Naive thymus-derived CD4-positive, alpha-beta T cell (primary cell): Measurements from ENCODE around the gene PAGR1. TPM values are rescaled to one million over a fixed set of nuclear protein-coding genes. Genes with fewer than 3 reads are reported as not detected.

Experiments
- ATAC-seq: fragments of 150-1000 bp; cut with Tn5 transposase; 2 replicates; pipeline ENCODE4 v1.10.0; 2021; ENCODE audit warnings: mild to moderate bottlenecking, moderate library complexity
- CTCF ChIA-PET: fragments of 350-600 bp; sonication (Branson Sonifier 250); formaldehyde crosslinking; loops from one replicate; lab custom pipeline; 2021; ENCODE audit warnings: antibody characterized with exemption; lab: Charles Lee
- POLR2A ChIA-PET: fragments of 350-600 bp; sonication (Branson Sonifier 250); formaldehyde crosslinking; loops from one replicate; lab custom pipeline; 2021; ENCODE audit warnings: antibody characterized with exemption, inconsistent platforms; lab: Charles Lee
- DNase-seq, 9 donors: peaks; one replicate each; pipeline versions ENCODE4 v3.0.0 to v3.0.0-alpha.2; 2020 to 2022; ENCODE audit warnings: mixed read lengths in 1 of 9
- H3K27ac ChIP-seq: one replicate; pipeline ENCODE4 v1.7.0; 2013; ENCODE audit warnings: mild to moderate bottlenecking, low read depth, low read length, moderate library complexity
- H3K27me3 ChIP-seq, 2 donors: one replicate each; pipeline ENCODE4 v1.7.0; 2013; ENCODE audit warnings: low read length in 2 of 2, mild to moderate bottlenecking in 2 of 2, moderate library complexity in 2 of 2; ENCODE audit not compliant: control insufficient read depth in 2 of 2, insufficient read depth in 2 of 2
- H3K36me3 ChIP-seq, 3 experiments: 1 replicate in 2 of 3; 2 replicates in 1 of 3; pipeline ENCODE4 v1.7.0; 2013; ENCODE audit warnings: low read length in 3 of 3, mild to moderate bottlenecking in 3 of 3, moderate library complexity in 1 of 3; ENCODE audit not compliant: insufficient read depth in 3 of 3, control insufficient read depth in 2 of 3
- H3K4me1 ChIP-seq, 2 donors: one replicate each; pipeline ENCODE4 v1.7.0; 2013; ENCODE audit warnings: low read length in 2 of 2, mild to moderate bottlenecking in 2 of 2, moderate library complexity in 1 of 2; ENCODE audit not compliant: control insufficient read depth in 2 of 2, insufficient read depth in 2 of 2
- H3K4me3 ChIP-seq: 2 replicates; pipeline ENCODE4 v1.7.0; 2013; ENCODE audit warnings: mild to moderate bottlenecking, low read length
- H3K9me3 ChIP-seq, 3 experiments: 1 replicate in 2 of 3; 2 replicates in 1 of 3; pipeline ENCODE4 v1.7.0; 2013; ENCODE audit warnings: low read length in 3 of 3; ENCODE audit not compliant: control insufficient read depth in 2 of 3
- H3K27ac Mint-ChIP-seq, 9 donors: one replicate each; pipeline ENCODE4 v1.8.0; 2020 to 2022; ENCODE audit warnings: mixed read lengths in 9 of 9, mild to moderate bottlenecking in 8 of 9, moderate library complexity in 5 of 9, inconsistent platforms in 2 of 9
- H3K27me3 Mint-ChIP-seq, 5 donors: one replicate each; pipeline ENCODE4 v1.8.0; 2021 to 2022; ENCODE audit warnings: mixed read lengths in 5 of 5, mild to moderate bottlenecking in 1 of 5
- H3K36me3 Mint-ChIP-seq, 5 donors: one replicate each; pipeline ENCODE4 v1.8.0; 2020 to 2022; ENCODE audit warnings: mixed read lengths in 5 of 5, mild to moderate bottlenecking in 3 of 5, inconsistent platforms in 1 of 5
- H3K4me1 Mint-ChIP-seq, 7 donors: one replicate each; pipeline ENCODE4 v1.8.0; 2020 to 2022; ENCODE audit warnings: mixed read lengths in 7 of 7, mild to moderate bottlenecking in 3 of 7, inconsistent platforms in 1 of 7
- H3K4me3 Mint-ChIP-seq, 10 donors: one replicate each; pipeline ENCODE4 v1.8.0; 2020 to 2022; ENCODE audit warnings: mild to moderate bottlenecking in 10 of 10, mixed read lengths in 10 of 10, moderate library complexity in 6 of 10, inconsistent platforms in 2 of 10
- H3K9me3 Mint-ChIP-seq, 11 donors: one replicate each; pipeline ENCODE4 v1.8.0; 2020 to 2022; ENCODE audit warnings: mixed read lengths in 11 of 11, mild to moderate bottlenecking in 4 of 11, inconsistent platforms in 1 of 11, moderate library complexity in 1 of 11
- intact Hi-C, 2 donors: fragments of 100-400 bp; cut with micrococcal nuclease; formaldehyde crosslinking; loops; one replicate each; pipeline ENCODE4 v1.15.1; 2023
- polyA plus RNA-seq, 2 donors: library from polyadenylated mRNA; unstranded; fragments of 300-500 nt; fragmentation: Illumina TruSeq; gene quantifications; one replicate each; pipeline ENCODE4 v1.2.3, GENCODE V29; 2021
- total RNA-seq, 6 experiments: library from RNA in 5 of 6; stranded (reverse) in 5 of 6; gene quantifications; 1 replicate in 5 of 6; 2 replicates in 1 of 6; pipeline ENCODE4 v1.2.3 and lab custom pipeline; 2021 to 2026

PAGR1 gene
- total and polyA plus RNA-seq, 7 experiments from 2014 or later: 17.5 to 62.6 (median 37.2) TPM

DNA sequence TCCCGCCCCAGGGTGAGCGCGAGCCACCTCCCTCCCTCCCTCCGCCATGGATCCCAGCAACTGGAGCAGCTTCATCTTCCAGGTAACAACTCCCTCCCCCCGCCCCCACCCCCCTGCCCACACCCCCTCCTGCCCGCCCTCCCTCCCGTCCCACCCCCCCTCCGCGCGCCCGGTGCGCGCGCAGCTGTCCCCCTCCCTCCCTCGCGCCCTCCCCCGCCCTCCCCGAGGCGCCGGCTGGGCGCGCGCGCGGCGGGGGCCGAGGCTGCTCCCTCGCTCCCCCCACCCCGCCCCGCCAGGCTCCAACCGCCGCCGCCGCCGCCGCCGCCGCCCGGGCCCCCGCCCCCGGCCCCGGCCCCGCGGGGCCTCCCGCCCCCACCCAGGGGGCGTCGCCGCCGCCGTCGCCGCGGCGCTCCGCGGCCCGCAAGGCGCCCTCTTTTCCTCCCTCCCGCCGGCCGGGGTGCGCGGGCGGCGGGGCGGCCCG is 9.8 kb upstream of the PAGR1 start, which contains the start of gene MAZ:
Gene MAZ (plus strand): TSS at position 431 of the 481 bp plus-strand sequence. CDS start 173 bp downstream, outside the sequence.
- peaks cover 0 to 47% (median 10%) of the 10 kb centered on the region in 5 donors for H3K36me3 Mint-ChIP-seq
- peak within 1 kb of the TSS; percentile 96 to 100 (median 99) for H3K27ac Mint-ChIP-seq
- peak within 1 kb of the TSS; percentile 87 for H3K4me3 ChIP-seq
- peaks cover 0 to 31% (median 13%) of the 10 kb centered on the region in 3 experiments for H3K36me3 ChIP-seq
- H3K4me3 Mint-ChIP-seq: peak within 1 kb of the TSS; percentile 94 to 100 (median 98)
- CTCF ChIA-PET: interaction anchor here (1.2 to 3.2 kb wide), 3 partner anchors 10 to 106 kb away, joined by 4 to 53 read pairs (median 26); partner anchors contain the start of gene PAGR1
- POLR2A ChIA-PET: interaction anchor here (0.5 to 6.5 kb wide), 12 partner anchors 12 to 140 kb away, joined by 3 to 109 read pairs (median 20); partner anchors contain the start of genes C16orf54, KIF22, MVP and PAGR1
- intact Hi-C loops: loop anchor here (1.0 to 10.0 kb wide), 8 partner anchors 59 to 1116 kb away; partner anchors contain the start of genes ALDOA (in 1 of the 2), C16orf54 (in 1 of the 2), FBRS (in 1 of the 2) and FBXL19 (in 1 of the 2)
- ATAC-seq (peak; percentile 10), DNase-seq (peak in 3 of 9 donors; percentile 64 to 79 (median 70))
- peaks cover 40 to 45% of the 10 kb centered on the region in 2 donors for H3K4me1 ChIP-seq
- H3K27ac ChIP-seq: peak within 1 kb of the TSS; percentile 95
- H3K4me1 Mint-ChIP-seq: peaks cover 31 to 55% (median 47%) of the 10 kb centered on the region in 7 donors
- H3K9me3 Mint-ChIP-seq: peaks cover 0 to 1% (median 0%) of the 10 kb centered on the region in 11 donors
- H3K9me3 ChIP-seq: no peaks in the 10 kb centered on the region
- H3K27me3 ChIP-seq: no peaks in the 10 kb centered on the region
- peaks cover 0 to 4% (median 0%) of the 10 kb centered on the region in 5 donors for H3K27me3 Mint-ChIP-seq

DNA sequence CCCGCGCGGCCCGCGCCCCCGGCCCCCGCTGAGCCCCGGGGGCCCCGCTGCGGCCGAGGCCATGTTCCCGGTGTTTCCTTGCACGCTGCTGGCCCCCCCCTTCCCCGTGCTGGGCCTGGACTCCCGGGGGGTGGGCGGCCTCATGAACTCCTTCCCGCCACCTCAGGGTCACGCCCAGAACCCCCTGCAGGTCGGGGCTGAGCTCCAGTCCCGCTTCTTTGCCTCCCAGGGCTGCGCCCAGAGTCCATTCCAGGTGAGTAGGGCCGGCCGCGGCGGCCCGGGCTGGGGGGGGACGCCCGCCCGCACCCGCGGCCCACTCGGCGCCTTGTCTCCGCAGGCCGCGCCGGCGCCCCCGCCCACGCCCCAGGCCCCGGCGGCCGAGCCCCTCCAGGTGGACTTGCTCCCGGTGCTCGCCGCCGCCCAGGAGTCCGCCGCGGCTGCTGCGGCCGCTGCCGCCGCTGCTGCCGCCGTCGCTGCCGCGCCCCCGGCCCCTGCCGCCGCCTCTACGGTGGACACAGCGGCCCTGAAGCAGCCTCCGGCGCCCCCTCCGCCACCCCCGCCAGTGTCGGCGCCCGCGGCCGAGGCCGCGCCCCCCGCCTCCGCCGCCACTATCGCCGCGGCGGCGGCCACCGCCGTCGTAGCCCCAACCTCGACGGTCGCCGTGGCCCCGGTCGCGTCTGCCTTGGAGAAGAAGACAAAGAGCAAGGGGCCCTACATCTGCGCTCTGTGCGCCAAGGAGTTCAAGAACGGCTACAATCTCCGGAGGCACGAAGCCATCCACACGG is 9.1 kb upstream of the PAGR1 start:
- DNase-seq (peak in 6 of 9 donors; percentile 41 to 73 (median 51)), ATAC-seq (no peak)
- peaks cover 0 to 25% (median 8%) of the 10 kb centered on the region in 3 experiments for H3K36me3 ChIP-seq
- Mint-ChIP-seq H3K27me3 (peaks cover 0 to 11% (median 0%) of the 10 kb centered on the region in 5 donors), H3K9me3 (peaks cover 0 to 1% (median 0%) of the 10 kb centered on the region in 11 donors), H3K36me3 (peaks cover 0 to 41% (median 3%) of the 10 kb centered on the region in 5 donors), H3K4me1 (peaks cover 36 to 57% (median 49%) of the 10 kb centered on the region in 7 donors), H3K4me3 (peak overlapping the region; percentile 85 to 99 (median 95)), H3K27ac (peak overlapping the region; percentile 92 to 99 (median 97))
- intact Hi-C loops: loop anchor here (1.0 to 10.0 kb wide), 8 partner anchors 60 to 1115 kb away; partner anchors contain the start of genes ALDOA (in 1 of the 2), C16orf54 (in 1 of the 2), FBRS (in 1 of the 2) and FBXL19 (in 1 of the 2)
- POLR2A ChIA-PET: interaction anchor here (0.5 to 6.5 kb wide), 30 partner anchors 10 to 259 kb away, joined by 3 to 109 read pairs (median 7); partner anchors contain the start of genes ALDOA, C16orf54, CDIPT and HIRIP3
- peak overlapping the region; percentile 79 for H3K27ac ChIP-seq
- CTCF ChIA-PET: interaction anchor here (0.8 to 3.2 kb wide), 15 partner anchors 9 to 198 kb away, joined by 3 to 53 read pairs (median 4); partner anchors contain the start of genes KIF22 and PAGR1
- H3K4me3 ChIP-seq: peak overlapping the region; percentile 54
- H3K4me1 ChIP-seq: peaks cover 40 to 45% of the 10 kb centered on the region in 2 donors
- no peaks in the 10 kb centered on the region for H3K27me3 ChIP-seq
- H3K9me3 ChIP-seq: no peaks in the 10 kb centered on the region

DNA sequence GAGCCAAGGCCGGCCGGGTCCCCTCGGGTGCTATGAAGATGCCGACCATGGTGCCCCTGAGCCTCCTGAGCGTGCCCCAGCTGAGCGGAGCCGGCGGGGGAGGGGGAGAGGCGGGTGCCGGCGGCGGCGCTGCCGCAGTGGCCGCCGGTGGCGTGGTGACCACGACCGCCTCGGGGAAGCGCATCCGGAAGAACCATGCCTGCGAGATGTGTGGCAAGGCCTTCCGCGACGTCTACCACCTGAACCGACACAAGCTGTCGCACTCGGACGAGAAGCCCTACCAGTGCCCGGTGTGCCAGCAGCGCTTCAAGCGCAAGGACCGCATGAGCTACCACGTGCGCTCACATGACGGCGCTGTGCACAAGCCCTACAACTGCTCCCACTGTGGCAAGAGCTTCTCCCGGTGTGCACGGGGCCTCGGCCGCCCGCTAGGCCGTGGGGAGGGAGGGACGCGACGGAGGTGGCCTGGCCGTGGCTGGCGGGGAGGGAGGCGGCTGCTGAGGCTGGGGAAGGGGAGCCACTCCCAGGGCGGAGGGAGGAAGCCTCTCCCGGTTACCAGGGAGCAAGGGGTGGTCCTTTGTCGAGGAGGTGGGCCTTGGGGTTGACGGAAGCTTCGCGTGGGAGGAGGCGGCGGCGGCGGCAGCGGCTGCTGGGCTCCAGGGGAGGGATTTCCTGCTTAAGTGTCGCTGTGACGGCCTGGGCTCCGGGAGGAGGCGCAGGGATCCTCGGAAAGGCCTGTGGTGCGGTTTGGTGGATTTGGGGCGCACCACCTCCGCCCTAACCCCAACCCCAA is 8.3 kb upstream of the PAGR1 start:
- H3K27me3 Mint-ChIP-seq: peaks cover 0 to 17% (median 0%) of the 10 kb centered on the region in 5 donors
- Histone ChIP-seq H3K4me3 (peak overlapping the region; percentile 54), H3K4me1 (peaks cover 40 to 49% of the 10 kb centered on the region in 2 donors)

DNA sequence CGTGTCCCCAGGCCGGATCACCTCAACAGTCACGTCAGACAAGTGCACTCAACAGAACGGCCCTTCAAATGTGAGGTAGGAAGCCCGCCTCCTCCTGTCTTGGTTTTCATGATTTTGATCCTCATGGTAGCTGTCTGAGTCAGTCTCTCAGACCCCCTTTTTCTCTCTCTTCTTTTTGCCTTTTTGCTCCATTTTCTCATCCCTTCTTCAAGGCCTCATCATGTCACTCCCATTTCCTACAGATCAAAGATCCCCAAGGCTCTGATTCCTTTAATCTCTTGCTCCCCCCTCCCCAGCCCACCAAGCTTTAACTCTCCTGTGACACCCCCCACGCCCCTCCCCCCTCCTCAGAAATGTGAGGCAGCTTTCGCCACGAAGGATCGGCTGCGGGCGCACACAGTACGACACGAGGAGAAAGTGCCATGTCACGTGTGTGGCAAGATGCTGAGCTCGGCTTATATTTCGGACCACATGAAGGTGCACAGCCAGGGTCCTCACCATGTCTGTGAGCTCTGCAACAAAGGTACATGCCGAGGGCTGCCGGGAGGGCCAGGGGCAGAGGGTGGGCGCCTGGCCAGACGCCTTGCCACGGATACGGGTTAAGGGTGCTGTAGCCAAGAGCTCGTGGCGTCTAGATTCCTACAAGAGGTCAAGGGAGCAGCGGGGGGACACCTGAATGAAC is 7.6 kb upstream of the PAGR1 start:
- ChIA-PET POLR2A (interaction anchor here (0.5 to 6.5 kb wide), 35 partner anchors 10 to 889 kb away, joined by 3 to 109 read pairs (median 6); partner anchors contain the start of genes ALDOA, C16orf54, CDIPT and CORO1A), CTCF (interaction anchor here (0.5 to 3.2 kb wide), 21 partner anchors 8 to 985 kb away, joined by 3 to 53 read pairs (median 4); partner anchors contain the start of genes KIF22 and PAGR1)
- Mint-ChIP-seq H3K4me3 (peak overlapping the region; percentile 85 to 99 (median 95)), H3K27ac (peak overlapping the region; percentile 92 to 99 (median 97)), H3K27me3 (peaks cover 0 to 20% (median 0%) of the 10 kb centered on the region in 5 donors), H3K9me3 (peaks cover 0 to 1% (median 0%) of the 10 kb centered on the region in 11 donors), H3K36me3 (peaks cover 0 to 40% (median 3%) of the 10 kb centered on the region in 5 donors), H3K4me1 (peaks cover 35 to 66% (median 55%) of the 10 kb centered on the region in 7 donors)
- H3K27ac ChIP-seq: peak overlapping the region; percentile 79
- H3K4me3 ChIP-seq: peak overlapping the region; percentile 54
- peaks cover 0 to 14% (median 8%) of the 10 kb centered on the region in 3 experiments for H3K36me3 ChIP-seq
- ATAC-seq (no peak), DNase-seq (peak in 1 of 9 donors; percentile 47)
- H3K9me3 ChIP-seq: no peaks in the 10 kb centered on the region
- intact Hi-C loops: loop anchor here (1.0 to 10.0 kb wide), 11 partner anchors 8 to 1114 kb away; partner anchors contain the start of genes ALDOA (in 1 of the 2), C16orf54 (in 1 of the 2), FBRS (in 1 of the 2) and FBXL19 (in 1 of the 2)
- peaks cover 40 to 52% of the 10 kb centered on the region in 2 donors for H3K4me1 ChIP-seq
- no peaks in the 10 kb centered on the region for H3K27me3 ChIP-seq

More for the DNA sequence above, 8.3 kb upstream of the PAGR1 start:
- Mint-ChIP-seq H3K9me3 (peaks cover 0 to 1% (median 0%) of the 10 kb centered on the region in 11 donors), H3K4me3 (peak overlapping the region; percentile 85 to 99 (median 95)), H3K27ac (peak overlapping the region; percentile 92 to 99 (median 97)), H3K4me1 (peaks cover 36 to 62% (median 54%) of the 10 kb centered on the region in 7 donors), H3K36me3 (peaks cover 0 to 41% (median 3%) of the 10 kb centered on the region in 5 donors)
- ChIA-PET CTCF (interaction anchor here (0.6 to 3.2 kb wide), 20 partner anchors 9 to 984 kb away, joined by 3 to 53 read pairs (median 4); partner anchors contain the start of genes KIF22 and PAGR1), POLR2A (interaction anchor here (0.5 to 6.5 kb wide), 35 partner anchors 10 to 889 kb away, joined by 3 to 109 read pairs (median 6); partner anchors contain the start of genes ALDOA, C16orf54, CDIPT and CORO1A)
- Histone ChIP-seq H3K9me3 (no peaks in the 10 kb centered on the region), H3K27me3 (no peaks in the 10 kb centered on the region), H3K36me3 (peaks cover 0 to 21% (median 8%) of the 10 kb centered on the region in 3 experiments), H3K27ac (peak overlapping the region; percentile 79)
- intact Hi-C loops: loop anchor here (1.0 to 10.0 kb wide), 11 partner anchors 9 to 1115 kb away; partner anchors contain the start of genes ALDOA (in 1 of the 2), C16orf54 (in 1 of the 2), FBRS (in 1 of the 2) and FBXL19 (in 1 of the 2)
- DNase-seq: peak; percentile 71 to 91 (median 89)
- peak; percentile 55 for ATAC-seq
